Measurements from ENCODE around the gene AFAP1.

AFAP1 gene

DNA sequence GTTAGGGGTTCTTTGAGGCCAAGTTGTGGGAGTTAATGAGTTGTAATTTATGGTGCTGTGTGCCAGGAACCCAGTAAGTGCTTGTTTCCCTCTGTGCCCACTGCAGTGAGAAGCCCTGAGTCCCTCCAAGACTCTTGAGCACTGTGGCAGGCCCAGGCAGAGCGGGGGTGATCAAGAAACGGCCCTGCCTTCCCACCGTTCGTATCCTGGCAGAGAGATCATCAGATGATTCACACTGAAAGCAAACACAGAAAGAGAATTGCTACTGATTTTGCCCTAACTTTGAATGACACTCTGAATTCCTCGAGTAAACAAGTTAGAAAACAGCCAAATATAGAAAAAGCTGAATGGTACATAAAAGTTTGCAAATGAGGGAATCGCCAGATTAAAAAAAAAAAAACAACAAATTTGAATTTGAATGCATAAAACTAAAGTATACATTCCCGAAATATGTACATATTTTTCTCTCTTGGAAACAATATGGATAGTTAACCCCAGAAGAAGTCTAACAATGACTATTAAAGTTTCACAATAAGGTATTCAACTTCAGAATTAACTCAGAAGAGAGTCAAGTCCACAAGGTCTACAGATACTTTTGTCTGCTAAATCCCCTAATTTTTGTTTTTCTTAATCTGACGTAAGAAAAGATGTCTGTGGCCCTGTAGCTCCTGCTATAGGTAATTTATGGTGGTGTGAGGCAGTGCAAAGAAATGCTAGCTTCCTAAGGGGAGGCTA is 71.8 kb downstream of the AFAP1 start:
- DNase-seq (ENCODE audit: low spot score) = no peak
- TF ChIP-seq, protein P1, sequence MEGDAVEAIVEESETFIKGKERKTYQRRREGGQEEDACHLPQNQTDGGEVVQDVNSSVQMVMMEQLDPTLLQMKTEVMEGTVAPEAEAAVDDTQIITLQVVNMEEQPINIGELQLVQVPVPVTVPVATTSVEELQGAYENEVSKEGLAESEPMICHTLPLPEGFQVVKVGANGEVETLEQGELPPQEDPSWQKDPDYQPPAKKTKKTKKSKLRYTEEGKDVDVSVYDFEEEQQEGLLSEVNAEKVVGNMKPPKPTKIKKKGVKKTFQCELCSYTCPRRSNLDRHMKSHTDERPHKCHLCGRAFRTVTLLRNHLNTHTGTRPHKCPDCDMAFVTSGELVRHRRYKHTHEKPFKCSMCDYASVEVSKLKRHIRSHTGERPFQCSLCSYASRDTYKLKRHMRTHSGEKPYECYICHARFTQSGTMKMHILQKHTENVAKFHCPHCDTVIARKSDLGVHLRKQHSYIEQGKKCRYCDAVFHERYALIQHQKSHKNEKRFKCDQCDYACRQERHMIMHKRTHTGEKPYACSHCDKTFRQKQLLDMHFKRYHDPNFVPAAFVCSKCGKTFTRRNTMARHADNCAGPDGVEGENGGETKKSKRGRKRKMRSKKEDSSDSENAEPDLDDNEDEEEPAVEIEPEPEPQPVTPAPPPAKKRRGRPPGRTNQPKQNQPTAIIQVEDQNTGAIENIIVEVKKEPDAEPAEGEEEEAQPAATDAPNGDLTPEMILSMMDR (IDR thresholded peaks at IDR 0.05; ENCODE audit: extremely low read depth, missing control alignments) = no peak

DNA sequence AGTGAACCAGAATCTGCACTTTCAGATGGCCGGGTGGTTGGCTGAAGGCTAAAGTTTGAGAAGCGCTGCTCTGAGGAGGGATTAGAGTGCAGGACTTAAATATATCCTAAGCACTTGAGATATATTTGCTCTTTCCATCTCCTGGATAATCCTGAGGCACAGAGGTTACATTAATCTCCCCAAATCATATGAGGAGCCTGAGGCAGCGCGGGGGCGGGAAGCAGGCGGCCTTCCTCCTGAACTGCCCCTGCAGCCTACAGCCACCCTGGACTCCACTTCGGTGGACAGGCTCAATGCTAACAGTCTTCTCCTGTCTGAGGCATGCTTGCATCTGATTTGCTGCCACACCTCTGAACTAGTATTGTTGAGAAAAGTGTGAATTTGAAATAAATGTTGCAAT is 72.5 kb downstream of the AFAP1 start:
- TF ChIP-seq, protein P1 (IDR thresholded peaks at IDR 0.05; ENCODE audit: extremely low read depth, missing control alignments) = no peak
- DNase-seq (ENCODE audit: low spot score) = no peak

DNA sequence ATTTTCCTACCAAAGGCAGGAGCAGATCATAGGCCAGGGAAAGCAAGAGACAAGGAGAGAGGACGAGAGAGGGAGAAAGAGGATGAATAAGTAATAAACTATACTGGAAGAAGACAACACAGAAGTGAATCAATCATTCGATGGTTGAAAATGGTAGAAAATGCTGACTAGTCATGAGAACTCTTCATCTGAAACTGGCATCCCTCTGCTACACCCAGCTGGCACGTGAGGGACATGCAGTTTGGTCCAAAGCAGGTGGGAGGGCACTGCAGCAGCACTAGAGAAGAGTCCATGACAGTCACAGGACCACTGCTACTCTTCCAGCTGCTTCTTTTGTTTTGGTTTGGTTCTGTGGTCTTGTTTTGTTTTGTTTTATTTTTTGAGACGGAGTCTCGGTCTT is 74.1 kb downstream of the AFAP1 start:
- TF ChIP-seq, protein P1 (IDR thresholded peaks at IDR 0.05; ENCODE audit: extremely low read depth, missing control alignments) = no peak
- no peak for DNase-seq (ENCODE audit: low spot score)

DNA sequence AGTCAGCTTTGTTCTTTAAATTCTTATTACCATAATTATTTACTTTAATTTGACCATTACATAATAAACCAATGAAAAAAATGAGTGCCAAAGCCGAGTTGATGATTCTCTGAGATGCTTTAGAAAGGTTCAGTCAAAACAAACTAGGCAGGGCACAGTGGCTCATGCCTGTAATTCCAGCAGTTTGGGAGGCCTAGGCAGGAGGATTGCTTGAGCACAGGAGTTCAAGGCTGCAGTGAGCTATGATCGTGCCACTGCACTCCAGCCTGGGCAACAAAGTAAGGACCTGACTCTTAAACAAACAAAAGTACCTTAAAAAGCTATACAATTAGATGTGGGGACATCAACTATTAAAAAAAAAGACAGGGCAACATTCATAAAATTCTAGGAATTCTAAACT is 75.0 kb downstream of the AFAP1 start:
- no peak for DNase-seq (ENCODE audit: low spot score)
- TF ChIP-seq, protein P1 (IDR thresholded peaks at IDR 0.05; ENCODE audit: extremely low read depth, missing control alignments) = no peak

DNA sequence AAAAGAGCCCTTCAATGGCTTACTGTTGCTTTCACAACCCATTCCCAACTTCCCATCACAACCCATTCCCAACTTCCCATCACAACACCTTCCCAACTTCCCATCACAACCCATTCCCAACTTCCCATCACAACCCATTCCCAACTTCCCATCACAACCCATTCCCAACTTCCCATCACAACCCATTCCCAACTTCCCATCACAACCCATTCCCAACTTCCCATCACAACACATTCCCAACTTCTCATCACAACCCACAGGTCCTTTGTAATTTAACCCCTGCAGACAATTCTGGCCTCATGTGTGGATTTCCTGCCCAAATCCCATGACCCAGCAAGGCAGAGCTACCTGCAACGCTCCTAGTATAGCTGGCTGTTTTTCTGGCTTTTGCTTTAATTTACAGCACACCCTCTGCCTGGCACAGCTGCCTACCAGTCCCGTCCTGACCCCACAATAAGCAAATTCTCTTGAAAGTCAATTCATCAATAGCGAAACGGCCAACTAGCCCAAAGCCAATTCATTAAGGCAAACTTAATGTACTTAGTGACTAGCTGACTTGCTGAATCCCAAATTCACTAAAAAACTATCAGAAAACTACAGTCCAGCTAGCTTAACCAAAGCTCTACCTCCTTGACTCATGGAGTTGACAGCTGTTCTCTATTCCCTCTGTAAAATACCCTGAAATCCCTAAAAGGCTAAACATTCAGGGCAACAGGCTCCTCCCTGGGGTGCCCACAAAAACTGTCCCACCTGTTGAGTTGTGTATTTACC is 75.6 kb downstream of the AFAP1 start:
- DNase-seq (ENCODE audit: low spot score) = peak; percentile 25
- TF ChIP-seq, protein P1 (IDR thresholded peaks at IDR 0.05; ENCODE audit: extremely low read depth, missing control alignments) = no peak

DNA sequence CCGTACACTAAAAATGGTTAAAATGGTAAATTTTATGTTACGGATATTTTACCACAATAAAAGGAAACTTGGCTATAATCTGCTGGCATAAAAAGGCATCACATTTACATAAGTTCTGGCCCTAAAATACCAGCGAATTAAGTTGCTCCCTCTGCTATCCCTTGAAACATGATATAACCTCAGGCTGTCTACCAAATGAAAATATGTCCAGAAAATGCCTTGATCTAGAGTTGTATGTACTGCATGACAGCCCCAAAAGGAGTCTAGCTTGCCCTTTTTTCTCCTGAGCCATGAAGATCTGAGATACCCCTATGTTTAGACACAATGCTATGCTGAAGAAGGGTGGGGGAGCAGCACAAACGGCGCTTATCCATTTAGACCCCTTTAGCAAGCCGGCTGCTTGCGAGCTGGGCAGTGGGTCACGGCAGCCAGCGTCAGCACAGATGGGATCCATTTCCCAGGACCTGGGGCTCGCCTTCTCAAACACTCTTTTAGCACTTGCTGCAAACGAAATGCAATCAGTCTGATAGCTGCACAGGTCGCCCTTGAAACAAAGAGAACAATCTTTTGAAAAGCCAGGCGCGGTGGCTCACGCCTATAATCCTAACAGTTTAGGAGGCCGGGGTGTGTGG is 77.0 kb downstream of the AFAP1 start:
- TF ChIP-seq, protein P1 (IDR thresholded peaks at IDR 0.05; ENCODE audit: extremely low read depth, missing control alignments) = no peak
- DNase-seq (ENCODE audit: low spot score) = no peak

DNA sequence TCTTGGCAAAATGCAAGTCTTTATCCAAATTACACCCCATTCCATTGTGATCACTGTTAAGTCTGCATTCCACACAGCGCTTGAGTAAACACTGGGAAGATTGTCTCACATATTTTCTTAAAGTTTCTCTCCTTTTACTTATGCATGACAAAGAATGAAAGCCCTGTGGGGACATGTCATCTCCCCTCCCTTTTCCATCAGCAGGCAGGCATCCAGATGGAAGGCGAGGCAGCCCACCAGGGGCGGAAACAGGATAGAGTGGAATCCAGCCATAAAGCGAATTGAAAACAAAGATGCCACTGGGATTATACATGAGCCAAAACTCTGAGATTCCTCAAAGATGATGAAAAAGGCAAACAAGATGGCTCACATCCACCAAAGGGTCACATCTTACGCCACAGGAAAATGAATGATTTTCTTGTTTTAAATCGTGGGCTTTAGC is 78.2 kb downstream of the AFAP1 start:
- TF ChIP-seq, protein P1 (IDR thresholded peaks at IDR 0.05; ENCODE audit: extremely low read depth, missing control alignments) = no peak
- no peak for DNase-seq (ENCODE audit: low spot score)
